ENCODE measurements around the gene CTNND2.

GRCh38 chr5:11573140-11573992, 330.9 kb downstream of the CTNND2 start:
- TF ChIP-seq CTCF (IDR thresholded peaks at IDR 0.05; ENCODE audit: low read depth, low read length, poor library complexity, severe bottlenecking) (no peak), EZH2phosphoT487 (IDR thresholded peaks at IDR 0.05; ENCODE audit: borderline replicate concordance, low read length) (no peak)

Measured in DOHH2 (cell line).